Lower leg skin (tissue), 4 donors: ENCODE results near the gene COLGALT1. TPM values are rescaled to one million over a fixed set of nuclear protein-coding genes. Genes with fewer than 3 reads are reported as not detected.
"Not testable (repeated sequence)": the region's sequence is repeated elsewhere in the genome, so short reads cannot be mapped to it uniquely, and the experiment has no call there.

ENCODE experiments used
- DNase-seq, 2 donors: peaks; one replicate each; pipeline ENCODE4 v3.0.0-alpha.2; 2019; ENCODE audit warnings: low spot score in 2 of 2
- H3K4me3 ChIP-seq: fragments of 200-600 bp; sonication (generic); 2 replicates; pipeline ENCODE4 v1.5.1; 2017; ENCODE audit warnings: mild to moderate bottlenecking, low read depth; ENCODE audit not compliant: poor library complexity, severe bottlenecking
- CTCF ChIP-seq, 3 donors: fragments of 450-650 bp; IDR thresholded peaks; one replicate each; pipeline ENCODE4 v1.5.1; 2016; ENCODE audit warnings: antibody characterized with exemption in 3 of 3, mild to moderate bottlenecking in 3 of 3, moderate library complexity in 2 of 3
- POLR2A ChIP-seq, 2 donors: fragments of 450-650 bp; IDR thresholded peaks; one replicate each; pipeline ENCODE4 v1.6.1; 2016 to 2017; ENCODE audit warnings: antibody characterized with exemption in 2 of 2, mild to moderate bottlenecking in 1 of 2, moderate library complexity in 1 of 2
- WGBS, 2 donors: methylation state at CpG; one replicate each; pipeline ENCODE4 v1.1.5; 2018; 5-methylcytosine and 5-hydroxymethylcytosine counted together
- intact Hi-C: fragments of 100-400 bp; cut with DNase I; formaldehyde crosslinking; loops from one replicate; pipeline ENCODE4 v1.15.0; 2023; ENCODE audit warnings: low total_unique reads
- total RNA-seq, 4 donors: library from RNA; depleted of rRNA; stranded (reverse); fragments of >200 nt; gene quantifications; one replicate each; pipeline ENCODE4 v1.1.0, GENCODE V29; 2016

The COLGALT1 gene
- total RNA-seq, 4 donors from 2014 or later: 46.8 to 59.3 (median 53.3) TPM

- 86 to 90% methylated on average over 14 to 15 of the region's 15 CpGs for WGBS, 2 donors
- no peak for DNase-seq
- TF ChIP-seq POLR2A (IDR thresholded peaks at IDR 0.05) (no peak), CTCF (IDR thresholded peaks at IDR 0.05) (no peak)
- intact Hi-C loops: no loop called here
- H3K4me3 ChIP-seq: no peak overlapping the region
Observed at GRCh38 chr19:17515408-17516149, 39.9 kb upstream of the COLGALT1 start.

GRCh38 chr19:17517898-17518297, 37.6 kb upstream of the COLGALT1 start:
- WGBS, 2 donors: 87 to 98% methylated on average over 1 of the region's 1 CpG
- intact Hi-C loops: no loop called here
- DNase-seq: no peak
- TF ChIP-seq CTCF (IDR thresholded peaks at IDR 0.05): no peak
- no peak for TF ChIP-seq POLR2A (IDR thresholded peaks at IDR 0.05)
- H3K4me3 ChIP-seq: no peak overlapping the region

GRCh38 chr19:17518654-17519053, 36.8 kb upstream of the COLGALT1 start:
- DNase-seq, H3K4me3 ChIP-seq, intact Hi-C loops: not testable (repeated sequence)
- WGBS, 2 donors: 88 to 91% methylated on average over 8 of the region's 8 CpGs

GRCh38 chr19:17519967-17520366, 35.5 kb upstream of the COLGALT1 start:
- TF ChIP-seq POLR2A (IDR thresholded peaks at IDR 0.05): no peak
- no peak for TF ChIP-seq CTCF (IDR thresholded peaks at IDR 0.05)
- intact Hi-C loops: no loop called here
- 83 to 85% methylated on average over 9 of the region's 9 CpGs for WGBS, 2 donors
- no peak for DNase-seq
- no peak overlapping the region for H3K4me3 ChIP-seq

- no peak overlapping the region for H3K4me3 ChIP-seq
- TF ChIP-seq CTCF (IDR thresholded peaks at IDR 0.05): no peak
- no peak for TF ChIP-seq POLR2A (IDR thresholded peaks at IDR 0.05)
- 94 to 96% methylated on average over 18 to 25 of the region's 25 CpGs for WGBS, 2 donors
- intact Hi-C loops: no loop called here
- no peak for DNase-seq
Observed at GRCh38 chr19:17520865-17521264, 34.6 kb upstream of the COLGALT1 start.

- WGBS, 2 donors: 48 to 51% methylated on average over 24 of the region's 24 CpGs
- no peak for TF ChIP-seq CTCF (IDR thresholded peaks at IDR 0.05)
- TF ChIP-seq POLR2A (IDR thresholded peaks at IDR 0.05): no peak
- peak in 1 of 2 donors; percentile 44 for DNase-seq
- no peak overlapping the region for H3K4me3 ChIP-seq
- intact Hi-C loops: no loop called here
Observed at GRCh38 chr19:17522988-17523872, 32.2 kb upstream of the COLGALT1 start.
